GM12873 (cell line): Measurements from ENCODE around the gene EIF3B.

Source experiments
- TF ChIP-seq, protein P1 (sequence below): IDR thresholded peaks from 2 replicates; pipeline ENCODE4 v1.5.1; 2012; ENCODE audit warnings: low read depth, mild to moderate bottlenecking, moderate library complexity, low read length, control low read depth; ENCODE audit not compliant: insufficient read depth; ENCODE audit errors: missing control alignments

EIF3B gene

DNA sequence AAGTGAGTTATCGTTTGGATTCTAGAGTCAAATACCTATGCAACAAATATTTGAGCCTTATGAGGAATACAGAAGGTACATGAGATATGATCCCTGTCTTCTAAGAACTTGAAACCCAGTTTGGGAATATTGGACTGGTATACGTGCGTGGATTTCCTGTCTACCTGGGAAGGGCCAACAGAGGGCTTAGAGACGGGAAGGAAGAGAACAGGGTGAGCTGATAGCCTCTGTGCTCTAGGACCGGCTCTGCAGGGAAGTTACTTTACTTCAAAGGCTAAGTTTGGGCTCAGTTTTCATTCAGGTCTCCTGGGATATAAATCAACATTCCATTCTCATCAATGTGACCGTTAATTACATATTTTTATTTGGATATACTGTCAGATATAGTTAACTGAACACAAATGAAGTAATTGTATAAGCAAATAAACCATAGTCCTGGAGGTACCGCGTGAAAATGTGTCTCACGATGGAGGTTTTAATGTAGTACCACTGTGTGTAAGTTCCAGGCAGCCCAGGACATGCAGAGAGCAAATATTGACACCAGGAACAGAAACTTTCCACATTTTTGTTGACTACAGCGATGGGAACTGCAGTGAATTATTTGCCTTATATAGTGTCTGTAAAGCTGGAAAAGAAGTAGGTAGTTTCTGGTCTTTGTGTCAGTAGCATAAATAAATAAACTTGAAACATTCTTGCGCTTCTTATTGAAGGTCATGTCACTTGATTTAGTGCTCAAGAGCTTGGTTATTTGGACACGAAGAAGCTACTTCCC lies 57.4 kb downstream of the EIF3B start:
- TF ChIP-seq, protein P1, sequence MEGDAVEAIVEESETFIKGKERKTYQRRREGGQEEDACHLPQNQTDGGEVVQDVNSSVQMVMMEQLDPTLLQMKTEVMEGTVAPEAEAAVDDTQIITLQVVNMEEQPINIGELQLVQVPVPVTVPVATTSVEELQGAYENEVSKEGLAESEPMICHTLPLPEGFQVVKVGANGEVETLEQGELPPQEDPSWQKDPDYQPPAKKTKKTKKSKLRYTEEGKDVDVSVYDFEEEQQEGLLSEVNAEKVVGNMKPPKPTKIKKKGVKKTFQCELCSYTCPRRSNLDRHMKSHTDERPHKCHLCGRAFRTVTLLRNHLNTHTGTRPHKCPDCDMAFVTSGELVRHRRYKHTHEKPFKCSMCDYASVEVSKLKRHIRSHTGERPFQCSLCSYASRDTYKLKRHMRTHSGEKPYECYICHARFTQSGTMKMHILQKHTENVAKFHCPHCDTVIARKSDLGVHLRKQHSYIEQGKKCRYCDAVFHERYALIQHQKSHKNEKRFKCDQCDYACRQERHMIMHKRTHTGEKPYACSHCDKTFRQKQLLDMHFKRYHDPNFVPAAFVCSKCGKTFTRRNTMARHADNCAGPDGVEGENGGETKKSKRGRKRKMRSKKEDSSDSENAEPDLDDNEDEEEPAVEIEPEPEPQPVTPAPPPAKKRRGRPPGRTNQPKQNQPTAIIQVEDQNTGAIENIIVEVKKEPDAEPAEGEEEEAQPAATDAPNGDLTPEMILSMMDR = no peak

DNA sequence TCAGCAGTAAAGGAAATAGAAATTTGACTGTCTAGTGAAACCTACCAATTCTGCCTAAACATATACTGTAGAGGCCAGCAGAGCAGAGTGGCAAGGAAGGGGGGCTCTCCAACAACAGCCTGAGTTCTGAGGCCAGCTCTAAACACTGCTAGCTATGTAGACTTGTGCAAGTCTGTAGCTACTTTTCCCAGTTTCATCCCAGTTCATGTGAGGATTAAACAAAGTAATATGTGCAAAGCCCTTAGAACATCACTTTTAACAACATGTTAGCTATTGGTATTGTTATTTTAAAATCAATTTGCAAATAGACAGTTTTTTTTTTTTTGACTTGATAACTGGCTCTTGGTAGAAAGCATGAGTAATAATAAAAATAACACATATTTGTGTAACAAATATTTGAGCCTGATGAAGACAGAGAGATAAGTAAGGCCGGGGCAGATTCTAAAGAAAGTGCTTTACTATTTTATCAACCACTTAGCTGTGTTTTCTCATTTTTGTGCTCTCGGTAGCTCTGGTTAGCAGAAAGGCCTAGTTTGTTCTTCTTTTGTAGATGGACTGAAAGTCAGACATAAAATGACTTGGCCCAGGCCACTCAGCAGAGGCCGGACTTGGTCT lies 58.1 kb downstream of the EIF3B start:
- TF ChIP-seq, protein P1 = no peak

DNA sequence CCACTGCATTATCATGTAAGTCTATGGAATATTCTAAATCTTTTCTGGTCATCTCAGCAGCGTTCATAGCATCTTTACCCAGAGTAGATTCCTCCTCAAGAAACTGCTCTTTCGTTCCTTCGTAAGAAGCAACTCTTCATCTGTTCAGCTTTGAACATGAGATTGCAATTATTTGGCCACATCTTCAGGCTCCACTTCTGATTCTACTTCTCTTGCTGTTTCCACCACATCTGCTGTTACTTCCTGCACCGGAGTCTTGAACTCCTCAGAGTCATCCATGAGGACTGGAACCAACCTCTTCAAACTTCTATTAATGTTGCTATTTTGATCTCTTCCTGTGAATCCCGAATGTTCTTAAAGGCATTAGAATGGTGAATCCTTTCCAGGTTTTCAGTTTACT lies 61.4 kb downstream of the EIF3B start:
- TF ChIP-seq, protein P1 = no peak

DNA sequence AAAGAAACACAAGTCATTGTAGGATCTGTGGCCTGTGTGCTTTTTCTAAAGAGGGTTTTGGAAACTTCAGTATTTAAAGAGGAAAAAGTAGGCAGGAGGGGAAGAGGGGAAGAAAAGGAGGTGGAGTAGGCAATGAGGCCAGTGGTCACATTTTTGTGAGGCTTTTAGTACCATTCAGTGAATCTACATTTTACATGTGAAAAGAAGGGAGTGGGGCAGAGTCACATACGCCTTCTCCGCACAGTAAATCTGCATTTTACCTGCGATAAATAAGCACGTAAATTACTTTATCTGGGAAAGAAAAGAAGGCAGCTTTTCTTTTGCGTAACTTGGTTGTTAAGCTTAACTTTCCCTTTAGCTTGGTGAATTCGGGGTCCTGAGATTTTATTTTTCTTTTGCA lies 62.0 kb downstream of the EIF3B start:
- TF ChIP-seq, protein P1 = no peak

DNA sequence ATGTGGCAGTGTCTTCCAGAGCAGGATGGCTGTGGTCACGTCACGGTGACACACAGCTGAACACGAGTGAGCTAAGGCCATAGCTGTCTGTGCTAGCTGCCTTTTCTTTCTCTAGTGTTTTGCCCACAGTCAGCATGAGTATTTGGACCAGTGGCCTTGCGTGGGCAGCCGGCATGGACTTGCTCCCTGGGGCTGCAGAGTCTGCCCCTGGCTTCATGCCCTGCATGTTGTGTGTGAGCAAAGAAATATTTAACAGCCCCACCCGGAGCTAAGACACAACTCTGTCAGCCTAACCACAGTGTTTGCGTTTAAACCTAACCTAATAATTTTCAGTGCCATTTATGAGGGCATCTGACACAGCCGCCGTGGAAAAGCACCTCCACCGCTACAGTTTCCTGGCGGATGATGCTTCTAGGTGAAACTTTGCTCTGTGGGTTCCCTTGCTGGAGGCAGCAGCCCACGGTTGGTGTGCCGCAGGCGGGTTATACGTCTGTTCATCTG lies 63.4 kb downstream of the EIF3B start:
- TF ChIP-seq, protein P1 = no peak

DNA sequence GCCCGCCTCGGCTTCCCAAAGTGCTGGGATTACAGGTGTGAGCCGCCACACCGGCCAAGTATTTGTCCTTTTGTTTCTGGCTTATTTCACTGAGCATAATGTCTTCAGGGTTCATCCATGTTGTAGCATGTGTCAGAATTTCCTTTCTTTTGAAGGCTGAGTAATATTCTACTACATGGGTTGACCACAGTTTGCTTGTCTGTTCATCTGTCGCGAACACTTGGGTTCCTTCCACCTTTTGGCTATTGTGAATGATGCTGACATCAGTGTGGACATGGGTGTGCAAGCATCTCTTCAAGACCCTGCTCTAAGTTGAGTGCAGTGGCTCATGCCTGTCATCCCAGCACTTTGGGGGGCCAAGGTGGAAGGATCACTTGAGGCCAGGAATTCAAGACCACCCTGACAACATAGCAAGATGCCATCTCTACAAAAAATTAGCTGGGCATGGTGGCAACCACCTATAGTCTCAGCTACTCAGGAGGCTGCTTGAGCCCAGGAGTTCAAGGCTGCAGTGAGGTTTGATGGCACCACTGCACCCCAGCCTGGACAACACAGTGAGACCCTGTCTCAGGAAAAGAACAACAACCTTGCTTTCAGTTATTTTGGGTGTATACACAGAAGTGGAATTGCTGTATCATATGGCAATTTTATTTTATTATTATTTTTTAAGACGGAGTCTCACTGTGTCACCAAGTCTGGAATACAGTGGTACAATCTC lies 65.7 kb downstream of the EIF3B start:
- TF ChIP-seq, protein P1 = no peak

DNA sequence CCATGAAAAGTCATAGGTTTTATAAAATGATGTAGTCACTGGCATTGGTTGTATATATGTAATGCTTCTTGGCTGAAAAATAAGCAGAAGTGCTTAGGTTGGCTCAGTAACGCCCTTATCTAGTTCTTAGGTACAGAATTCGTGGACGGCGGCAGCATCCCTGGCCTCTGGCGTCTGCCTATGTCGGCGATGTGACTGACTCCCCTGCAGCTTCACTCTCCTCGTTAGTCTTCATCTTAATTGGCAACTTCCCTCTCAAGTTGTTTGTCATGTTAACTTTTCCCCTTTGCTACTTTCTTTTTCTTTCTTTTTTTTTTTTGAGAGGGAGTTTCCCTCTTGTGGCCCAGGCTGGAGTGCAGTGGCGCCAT lies 67.3 kb downstream of the EIF3B start:
- TF ChIP-seq, protein P1 = no peak
